B cell (primary cell): ENCODE measurements around the gene RIPK3. TPM values are rescaled to one million over a fixed set of nuclear protein-coding genes. Genes with fewer than 3 reads are reported as not detected.

Source experiments
- ATAC-seq: fragments of 200-7000 bp; cut with Tn5 transposase; one replicate; pipeline ENCODE4 v1.10.0; 2021; ENCODE audit warnings: low read depth, mild to moderate bottlenecking, moderate number of reproducible peaks, moderate library complexity
- CTCF ChIA-PET: fragments of 350-600 bp; sonication (Branson Sonifier 250); formaldehyde crosslinking; loops from one replicate; lab custom pipeline; 2021; ENCODE audit warnings: antibody characterized with exemption, inconsistent platforms; lab: Charles Lee
- POLR2A ChIA-PET: fragments of 350-600 bp; sonication (Branson Sonifier 250); formaldehyde crosslinking; loops from one replicate; lab custom pipeline; 2021; ENCODE audit warnings: antibody characterized with exemption; lab: Charles Lee
- DNase-seq: peaks from one replicate; pipeline ENCODE4 v3.0.0; 2013
- H2AFZ ChIP-seq: 2 replicates; pipeline ENCODE4 v1.6.1; 2012; ENCODE audit warnings: mild to moderate bottlenecking, low read depth, low read length; ENCODE audit not compliant: insufficient read depth, poor library complexity, severe bottlenecking
- H3K27ac ChIP-seq, 2 donors: 1 replicate in 1 of 2; 2 replicates in 1 of 2; pipeline ENCODE4 v1.5.1; 2012 to 2013; ENCODE audit warnings: low read length in 2 of 2, mild to moderate bottlenecking in 2 of 2, moderate library complexity in 1 of 2
- H3K27me3 ChIP-seq, 4 experiments: fragments of 200-600 bp in 1 of 4; sonication (generic) in 1 of 4; replicated peaks in 1 of 4; 1 replicate in 2 of 4; 2 replicates in 2 of 4; pipeline versions ENCODE4 v1.6.1 to v1.7.0; 2013 to 2016; ENCODE audit warnings: low read length in 3 of 4, mild to moderate bottlenecking in 2 of 4, mixed read lengths in 1 of 4, moderate library complexity in 1 of 4; ENCODE audit not compliant: insufficient read depth in 4 of 4, control insufficient read depth in 3 of 4; ENCODE audit errors: control extremely low read depth in 1 of 4
- H3K36me3 ChIP-seq, 2 experiments: replicated peaks in 1 of 2; 1 replicate in 1 of 2; 2 replicates in 1 of 2; pipeline versions ENCODE4 v1.6.1 to v1.7.1; 2013; ENCODE audit warnings: low read length in 1 of 2; ENCODE audit not compliant: insufficient read depth in 2 of 2, control insufficient read depth in 1 of 2; ENCODE audit errors: control extremely low read depth in 1 of 2, extremely low read depth in 1 of 2
- H3K4me1 ChIP-seq, 2 donors: fragments of 200-600 bp in 1 of 2; sonication (generic) in 1 of 2; 1 replicate in 1 of 2; 2 replicates in 1 of 2; pipeline versions ENCODE4 v1.5.1 to v1.6.1; 2013 to 2017; ENCODE audit warnings: low read length in 2 of 2; ENCODE audit not compliant: control insufficient read depth in 2 of 2, insufficient read depth in 2 of 2
- H3K4me2 ChIP-seq: replicated peaks from 2 replicates; pipeline ENCODE3; 2012; ENCODE audit warnings: mild to moderate bottlenecking, low read depth, low read length; ENCODE audit not compliant: poor library complexity, severe bottlenecking
- H3K4me3 ChIP-seq, 5 experiments: fragments of 200-600 bp in 1 of 5; sonication (generic) in 1 of 5; 1 replicate in 3 of 5; 2 replicates in 2 of 5; pipeline versions ENCODE4 v1.5.1 to v1.7.0; 2011 to 2016; ENCODE audit warnings: low read length in 4 of 5, mild to moderate bottlenecking in 4 of 5, low read depth in 2 of 5, control low read depth in 1 of 5, moderate library complexity in 1 of 5; ENCODE audit not compliant: insufficient read depth in 1 of 5; ENCODE audit errors: control extremely low read depth in 1 of 5, extremely low read depth in 1 of 5
- H3K79me2 ChIP-seq: fragments of 200-600 bp; sonication (generic); one replicate; pipeline ENCODE4 v1.6.0; 2016; ENCODE audit warnings: low read length; ENCODE audit not compliant: control insufficient read depth, insufficient read depth
- H3K9ac ChIP-seq: fragments of 200-600 bp; sonication (generic); 2 replicates; pipeline ENCODE4 v1.6.1; 2017; ENCODE audit warnings: mild to moderate bottlenecking, low read length, moderate library complexity
- H3K9me3 ChIP-seq, 3 donors: one replicate each; pipeline versions ENCODE4 v1.6.1 to v1.7.1; 2013; ENCODE audit warnings: low read length in 2 of 3; ENCODE audit not compliant: control insufficient read depth in 2 of 3, insufficient read depth in 1 of 3; ENCODE audit errors: control extremely low read depth in 1 of 3
- H4K20me1 ChIP-seq: 2 replicates; pipeline ENCODE4 v1.6.0; 2012; ENCODE audit warnings: mild to moderate bottlenecking, low read length; ENCODE audit not compliant: insufficient read depth, control insufficient read depth, poor library complexity, severe bottlenecking
- H3K27ac Mint-ChIP-seq: one replicate; pipeline ENCODE4 v1.8.0; 2021; ENCODE audit warnings: mixed read lengths
- H3K27me3 Mint-ChIP-seq: one replicate; pipeline ENCODE4 v1.8.0; 2021; ENCODE audit warnings: mixed read lengths
- H3K4me1 Mint-ChIP-seq: one replicate; pipeline ENCODE4 v1.8.0; 2021; ENCODE audit warnings: mixed read lengths
- H3K4me3 Mint-ChIP-seq: one replicate; pipeline ENCODE4 v1.8.0; 2021; ENCODE audit warnings: mixed read lengths
- H3K9me3 Mint-ChIP-seq: one replicate; pipeline ENCODE4 v1.8.0; 2022; ENCODE audit warnings: mixed read lengths; ENCODE audit not compliant: insufficient read depth
- EZH2 ChIP-seq: IDR thresholded peaks from 2 replicates; pipeline ENCODE4 v1.6.1; 2012; ENCODE audit warnings: borderline replicate concordance, low read depth, mild to moderate bottlenecking, moderate library complexity, low read length; ENCODE audit not compliant: insufficient read depth, poor library complexity, severe bottlenecking
- WGBS: methylation state at CpG from one replicate; pipeline ENCODE4 v1.1.5; 2013; ENCODE audit warnings: missing lambda C conversion rate; ENCODE audit not compliant: insufficient coverage; 5-methylcytosine and 5-hydroxymethylcytosine counted together
- intact Hi-C: fragments of 100-400 bp; cut with micrococcal nuclease; formaldehyde crosslinking; loops from one replicate; pipeline ENCODE4 v1.10.0; 2022
- polyA plus RNA-seq: library from polyadenylated mRNA; depleted of rRNA; stranded (reverse); fragments of >200 nt; gene quantifications from 2 replicates; pipeline ENCODE4 v1.2.3, GENCODE V29; 2012
- total RNA-seq, 2 donors: library from RNA; stranded (reverse); fragments of 120-200 nt in 1 of 2; gene quantifications; 1 replicate in 1 of 2; 2 replicates in 1 of 2; pipeline versions ENCODE4 v1.2.3 to v1.2.4, GENCODE V29; 2013 to 2022
- TF ChIP-seq, protein P1 (sequence below): fragments of 200-600 bp; IDR thresholded peaks from one replicate; pipeline ENCODE4 v1.8.0; 2022; ENCODE audit warnings: antibody characterized with exemption, mild to moderate bottlenecking

The RIPK3 gene
- total and polyA plus RNA-seq, 2 donors (not counting 1 experiment from before 2014, with no cell fraction given), result 65.5 to 77.6 TPM

DNA sequence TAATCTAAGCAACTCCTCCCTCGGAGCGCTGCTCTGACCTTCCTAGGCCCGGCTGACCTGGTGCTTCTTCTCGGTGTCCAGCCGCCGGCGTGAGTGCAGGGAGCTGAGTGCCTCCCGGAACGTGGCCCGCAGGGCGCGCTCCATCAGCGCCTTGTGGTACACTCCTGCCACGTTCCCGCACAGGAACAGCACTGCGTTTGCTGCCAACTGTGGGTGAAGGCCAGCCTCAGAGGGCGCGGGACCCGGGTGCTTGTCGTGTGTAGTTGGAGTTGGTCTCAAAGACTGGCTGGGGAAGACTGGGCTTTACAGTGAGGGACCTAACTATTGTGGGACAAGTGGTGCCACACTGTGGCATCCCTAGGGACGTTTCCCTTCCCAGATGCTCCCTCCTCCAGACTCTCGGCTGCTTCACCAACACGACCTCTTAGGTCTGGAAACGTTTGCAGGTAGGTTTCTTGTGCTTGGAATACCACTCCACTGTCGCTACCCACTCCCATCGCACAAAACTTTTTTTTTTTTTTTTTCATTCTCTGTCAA is 8.0 kb downstream of the RIPK3 start:
- H3K4me3 ChIP-seq, result peak overlapping the region in 2 of 5 experiments; percentile 37
- WGBS, result 45% methylated on average over 26 of the region's 26 CpGs
- ATAC-seq, result no peak
- no peak overlapping the region for H3K27ac ChIP-seq
- peak overlapping the region; percentile 88 for H3K4me2 ChIP-seq
- peaks cover 0 to 8% of the 10 kb centered on the region in 2 experiments for H3K36me3 ChIP-seq
- peaks cover 4% of the 10 kb centered on the region for H3K79me2 ChIP-seq
- Mint-ChIP-seq H3K4me3 (peak overlapping the region; percentile 93), H3K4me1 (peaks cover 44% of the 10 kb centered on the region), H3K9me3 (no peaks in the 10 kb centered on the region), H3K27me3 (peaks cover 17% of the 10 kb centered on the region), H3K27ac (peak overlapping the region; percentile 76)
- intact Hi-C loops, result loop anchor here (1.0 to 10.0 kb wide), 7 partner anchors 9 to 343 kb away; partner anchors contain the start of genes LTB4R and RABGGTA
- H4K20me1 ChIP-seq, result peaks cover 12% of the 10 kb centered on the region
- DNase-seq, result no peak
- peaks cover 0 to 33% (median 19%) of the 10 kb centered on the region in 4 experiments for H3K27me3 ChIP-seq
- ChIA-PET CTCF (interaction anchor here (0.7 to 16.1 kb wide), 21 partner anchors 9 to 274 kb away, joined by 3 to 650 read pairs (median 13); partner anchors contain the start of genes CBLN3, CIDEB, DHRS1 and KHNYN), POLR2A (interaction anchor here (0.7 to 3.5 kb wide), 8 partner anchors 20 to 110 kb away, joined by 3 to 42 read pairs (median 4); partner anchors contain the start of genes CBLN3, KHNYN and TINF2)
- H3K4me1 ChIP-seq, result peaks cover 42 to 47% of the 10 kb centered on the region in 2 donors
- peaks cover 0 to 9% (median 0%) of the 10 kb centered on the region in 3 donors for H3K9me3 ChIP-seq
- no peak overlapping the region for H3K9ac ChIP-seq
- TF ChIP-seq, protein P1, sequence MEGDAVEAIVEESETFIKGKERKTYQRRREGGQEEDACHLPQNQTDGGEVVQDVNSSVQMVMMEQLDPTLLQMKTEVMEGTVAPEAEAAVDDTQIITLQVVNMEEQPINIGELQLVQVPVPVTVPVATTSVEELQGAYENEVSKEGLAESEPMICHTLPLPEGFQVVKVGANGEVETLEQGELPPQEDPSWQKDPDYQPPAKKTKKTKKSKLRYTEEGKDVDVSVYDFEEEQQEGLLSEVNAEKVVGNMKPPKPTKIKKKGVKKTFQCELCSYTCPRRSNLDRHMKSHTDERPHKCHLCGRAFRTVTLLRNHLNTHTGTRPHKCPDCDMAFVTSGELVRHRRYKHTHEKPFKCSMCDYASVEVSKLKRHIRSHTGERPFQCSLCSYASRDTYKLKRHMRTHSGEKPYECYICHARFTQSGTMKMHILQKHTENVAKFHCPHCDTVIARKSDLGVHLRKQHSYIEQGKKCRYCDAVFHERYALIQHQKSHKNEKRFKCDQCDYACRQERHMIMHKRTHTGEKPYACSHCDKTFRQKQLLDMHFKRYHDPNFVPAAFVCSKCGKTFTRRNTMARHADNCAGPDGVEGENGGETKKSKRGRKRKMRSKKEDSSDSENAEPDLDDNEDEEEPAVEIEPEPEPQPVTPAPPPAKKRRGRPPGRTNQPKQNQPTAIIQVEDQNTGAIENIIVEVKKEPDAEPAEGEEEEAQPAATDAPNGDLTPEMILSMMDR, result no peak
- no peak for TF ChIP-seq EZH2
- no peak overlapping the region for H2AFZ ChIP-seq
